ENCODE data around the gene CARD10. TPM values are rescaled to one million over a fixed set of nuclear protein-coding genes. Genes with fewer than 3 reads are reported as not detected.

Gene CARD10
- total and polyA plus RNA-seq, 2 of the 13 experiments (the other 11 are each of a cell fraction or from before 2014, with no cell fraction given): 35.2 to 55.8 TPM

DNA sequence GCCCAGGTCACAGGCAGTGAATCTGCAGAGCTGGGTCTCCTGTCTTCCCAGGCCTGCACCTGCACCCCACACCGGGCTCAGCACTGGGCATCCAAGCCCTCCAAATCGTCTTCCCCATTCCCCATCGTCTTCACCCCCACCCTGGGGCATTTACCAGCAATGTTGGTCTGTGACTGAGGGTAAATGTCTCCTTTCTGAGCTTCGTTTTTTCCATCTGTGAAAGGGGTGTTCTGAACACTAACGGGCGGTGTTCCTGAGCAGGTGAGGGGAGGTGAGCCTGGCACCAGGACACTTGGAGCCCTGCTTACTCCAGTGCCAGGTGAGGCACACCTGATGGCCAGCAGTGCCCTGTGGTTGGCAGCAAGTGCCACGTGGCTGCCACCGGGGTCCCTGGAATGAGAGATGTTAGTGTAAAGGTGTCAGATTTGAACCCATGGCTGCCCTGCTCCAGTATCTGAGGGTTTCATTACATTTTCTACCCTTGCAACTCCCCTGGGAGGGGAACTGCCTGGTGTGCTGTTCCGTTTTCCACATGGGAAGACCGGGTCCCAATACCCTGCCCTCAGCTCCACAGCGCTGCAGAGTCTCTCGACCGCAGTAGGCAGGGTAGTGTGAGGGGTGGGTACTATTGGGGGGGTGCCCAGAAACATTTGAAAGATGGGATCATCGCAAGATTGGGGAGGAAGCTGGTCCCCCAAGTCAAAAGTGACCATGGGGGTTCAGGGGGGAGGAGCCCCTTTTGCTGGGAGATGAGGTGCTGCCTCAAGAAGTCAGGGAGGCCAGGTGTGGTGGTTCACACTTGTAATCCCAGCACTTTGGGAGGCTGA lies 43.0 kb upstream of the CARD10 start (continued):
- no peak for TF ChIP-seq E2F1 (CRISPR knock-in tag; IDR thresholded peaks at IDR 0.05)
- no peak for TF ChIP-seq ZNF382 (CRISPR knock-in tag; IDR thresholded peaks at IDR 0.05; ENCODE audit: borderline replicate concordance)
- TF ChIP-seq ELF1 (CRISPR knock-in tag; IDR thresholded peaks at IDR 0.05): no peak
- peak; percentile 27 for TF ChIP-seq ZNF350 (CRISPR knock-in tag; IDR thresholded peaks at IDR 0.05; ENCODE audit: borderline replicate concordance, low read depth)
- TF ChIP-seq, protein P1, sequence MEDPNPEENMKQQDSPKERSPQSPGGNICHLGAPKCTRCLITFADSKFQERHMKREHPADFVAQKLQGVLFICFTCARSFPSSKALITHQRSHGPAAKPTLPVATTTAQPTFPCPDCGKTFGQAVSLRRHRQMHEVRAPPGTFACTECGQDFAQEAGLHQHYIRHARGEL (CRISPR knock-in tag; IDR thresholded peaks at IDR 0.05): no peak
- no peak for TF ChIP-seq ZMYM3 (CRISPR knock-in tag; IDR thresholded peaks at IDR 0.05)
- no peak for TF ChIP-seq ZFYVE20 (CRISPR knock-in tag; IDR thresholded peaks at IDR 0.05; ENCODE audit: borderline replicate concordance, low read depth)
- TF ChIP-seq HNF4G (IDR thresholded peaks at IDR 0.05; ENCODE audit: borderline replicate concordance, low read depth, low read length): no peak
- TF ChIP-seq HNF4G (CRISPR knock-in tag; IDR thresholded peaks at IDR 0.05; ENCODE audit: borderline replicate concordance, low read depth): no peak
- no peak; the same call in 1 of the 2 replicates for TF ChIP-seq ZNF703 (CRISPR knock-in tag; IDR thresholded peaks at IDR 0.05; ENCODE audit: borderline replicate concordance)
- 0 out of 2 replicates have a peak, but pooled peaks have one; percentile 28 for TF ChIP-seq HOXA9 (CRISPR knock-in tag; IDR thresholded peaks at IDR 0.05; ENCODE audit: borderline replicate concordance)
- TF ChIP-seq ZNF552 (CRISPR knock-in tag; IDR thresholded peaks at IDR 0.05; ENCODE audit: borderline replicate concordance): 0 out of 2 replicates have a peak, but pooled peaks have one; percentile 3
- TF ChIP-seq, protein P2, sequence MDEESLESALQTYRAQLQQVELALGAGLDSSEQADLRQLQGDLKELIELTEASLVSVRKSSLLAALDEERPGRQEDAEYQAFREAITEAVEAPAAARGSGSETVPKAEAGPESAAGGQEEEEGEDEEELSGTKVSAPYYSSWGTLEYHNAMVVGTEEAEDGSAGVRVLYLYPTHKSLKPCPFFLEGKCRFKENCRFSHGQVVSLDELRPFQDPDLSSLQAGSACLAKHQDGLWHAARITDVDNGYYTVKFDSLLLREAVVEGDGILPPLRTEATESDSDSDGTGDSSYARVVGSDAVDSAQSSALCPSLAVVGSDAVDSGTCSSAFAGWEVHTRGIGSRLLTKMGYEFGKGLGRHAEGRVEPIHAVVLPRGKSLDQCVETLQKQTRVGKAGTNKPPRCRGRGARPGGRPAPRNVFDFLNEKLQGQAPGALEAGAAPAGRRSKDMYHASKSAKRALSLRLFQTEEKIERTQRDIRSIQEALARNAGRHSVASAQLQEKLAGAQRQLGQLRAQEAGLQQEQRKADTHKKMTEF (CRISPR knock-in tag; IDR thresholded peaks at IDR 0.05): no peak
- no peak for TF ChIP-seq ATAD3A (CRISPR knock-in tag; IDR thresholded peaks at IDR 0.05)
- no peak for TF ChIP-seq GABPA (IDR thresholded peaks at IDR 0.05; ENCODE audit: low read depth, low read length)
- TF ChIP-seq GABPA (CRISPR knock-in tag; IDR thresholded peaks at IDR 0.05; ENCODE audit: low read depth): no peak
- TF ChIP-seq, protein P3, sequence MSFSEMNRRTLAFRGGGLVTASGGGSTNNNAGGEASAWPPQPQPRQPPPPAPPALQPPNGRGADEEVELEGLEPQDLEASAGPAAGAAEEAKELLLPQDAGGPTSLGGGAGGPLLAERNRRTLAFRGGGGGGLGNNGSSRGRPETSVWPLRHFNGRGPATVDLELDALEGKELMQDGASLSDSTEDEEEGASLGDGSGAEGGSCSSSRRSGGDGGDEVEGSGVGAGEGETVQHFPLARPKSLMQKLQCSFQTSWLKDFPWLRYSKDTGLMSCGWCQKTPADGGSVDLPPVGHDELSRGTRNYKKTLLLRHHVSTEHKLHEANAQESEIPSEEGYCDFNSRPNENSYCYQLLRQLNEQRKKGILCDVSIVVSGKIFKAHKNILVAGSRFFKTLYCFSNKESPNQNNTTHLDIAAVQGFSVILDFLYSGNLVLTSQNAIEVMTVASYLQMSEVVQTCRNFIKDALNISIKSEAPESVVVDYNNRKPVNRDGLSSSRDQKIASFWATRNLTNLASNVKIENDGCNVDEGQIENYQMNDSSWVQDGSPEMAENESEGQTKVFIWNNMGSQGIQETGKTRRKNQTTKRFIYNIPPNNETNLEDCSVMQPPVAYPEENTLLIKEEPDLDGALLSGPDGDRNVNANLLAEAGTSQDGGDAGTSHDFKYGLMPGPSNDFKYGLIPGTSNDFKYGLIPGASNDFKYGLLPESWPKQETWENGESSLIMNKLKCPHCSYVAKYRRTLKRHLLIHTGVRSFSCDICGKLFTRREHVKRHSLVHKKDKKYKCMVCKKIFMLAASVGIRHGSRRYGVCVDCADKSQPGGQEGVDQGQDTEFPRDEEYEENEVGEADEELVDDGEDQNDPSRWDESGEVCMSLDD (CRISPR knock-in tag; IDR thresholded peaks at IDR 0.05; ENCODE audit: borderline replicate concordance): no peak
- TF ChIP-seq IKZF1 (IDR thresholded peaks at IDR 0.05): no peak
- TF ChIP-seq EP300 (IDR thresholded peaks at IDR 0.05; ENCODE audit: low read depth in 2 of 2, low read length in 2 of 2): no peak
- TF ChIP-seq EP300 (CRISPR knock-in tag; IDR thresholded peaks at IDR 0.05; ENCODE audit: borderline replicate concordance): no peak
- no peak for TF ChIP-seq ADNP (CRISPR knock-in tag; IDR thresholded peaks at IDR 0.05)
- no peak for TF ChIP-seq TBX3 (IDR thresholded peaks at IDR 0.05; ENCODE audit: borderline replicate concordance)
- TF ChIP-seq ZNF143 (CRISPR knock-in tag; IDR thresholded peaks at IDR 0.05): no peak
- TF ChIP-seq GPN1 (CRISPR knock-in tag; IDR thresholded peaks at IDR 0.05; ENCODE audit: borderline replicate concordance): no peak
- TF ChIP-seq MIER3 (CRISPR knock-in tag; IDR thresholded peaks at IDR 0.05; ENCODE audit: borderline replicate concordance): no peak
- peak; percentile 1; the same call in 1 of the 2 replicates for TF ChIP-seq MED13 (CRISPR knock-in tag; IDR thresholded peaks at IDR 0.05)

Measured in HepG2 (cell line).